Fibroblast of lung (primary cell): Measurements from ENCODE around the gene TBL1Y. TPM values are rescaled to one million over a fixed set of nuclear protein-coding genes. Genes with fewer than 3 reads are reported as not detected.
A peak's percentile ranks its signal among the peaks of the same experiment; 100 is the strongest.

Source experiments
- DNase-seq, 2 donors: peaks; one replicate each; pipeline versions ENCODE4 v3.0.0 to v3.0.0-alpha.2; 2010; ENCODE audit warnings: low read depth in 2 of 2
- H2AFZ ChIP-seq: 2 replicates; pipeline ENCODE4 v1.5.1; 2012; ENCODE audit warnings: low read length, control low read depth, inconsistent platforms
- H3K27ac ChIP-seq: 2 replicates; pipeline ENCODE4 v1.5.1; 2011; ENCODE audit warnings: low read length, control low read depth; ENCODE audit not compliant: insufficient read depth
- H3K27me3 ChIP-seq: 2 replicates; pipeline ENCODE4 v1.5.1; 2011; ENCODE audit warnings: mild to moderate bottlenecking, low read length; ENCODE audit not compliant: control insufficient read depth, insufficient read depth
- H3K36me3 ChIP-seq: 2 replicates; pipeline ENCODE4 v1.5.1; 2011; ENCODE audit warnings: low read length; ENCODE audit not compliant: control insufficient read depth, insufficient read depth
- H3K4me1 ChIP-seq: 2 replicates; pipeline ENCODE4 v1.5.1; 2011; ENCODE audit warnings: low read length; ENCODE audit not compliant: control insufficient read depth, insufficient read depth; ENCODE audit errors: extremely low read depth
- H3K4me2 ChIP-seq: 2 replicates; pipeline ENCODE4 v1.5.1; 2011; ENCODE audit warnings: low read length, control low read depth; ENCODE audit not compliant: insufficient read depth; ENCODE audit errors: extremely low read depth
- H3K4me3 ChIP-seq, 4 experiments: fragments of 200-600 bp in 1 of 4; sonication (generic) in 1 of 4; replicated peaks in 1 of 4; 2 replicates each; pipeline ENCODE4 v1.5.1; 2011 to 2016; ENCODE audit warnings: low read length in 4 of 4, low read depth in 3 of 4, mild to moderate bottlenecking in 3 of 4, control low read depth in 2 of 4, inconsistent platforms in 1 of 4, mixed read lengths in 1 of 4; ENCODE audit not compliant: insufficient read depth in 1 of 4; ENCODE audit errors: control extremely low read depth in 1 of 4
- H3K79me2 ChIP-seq: 2 replicates; pipeline ENCODE4 v1.5.1; 2012; ENCODE audit warnings: mild to moderate bottlenecking, low read length, inconsistent platforms; ENCODE audit not compliant: control insufficient read depth, insufficient read depth
- H3K9ac ChIP-seq: 2 replicates; pipeline ENCODE4 v1.5.1; 2011; ENCODE audit warnings: mild to moderate bottlenecking, low read length, control low read depth; ENCODE audit not compliant: insufficient read depth
- H3K9me3 ChIP-seq: 2 replicates; pipeline ENCODE4 v1.5.1; 2012; ENCODE audit warnings: low read depth, low read length; ENCODE audit not compliant: control insufficient read depth, insufficient read depth
- H4K20me1 ChIP-seq: 2 replicates; pipeline ENCODE4 v1.5.1; 2011; ENCODE audit warnings: low read length; ENCODE audit not compliant: control insufficient read depth, insufficient read depth; ENCODE audit errors: extremely low read depth
- EZH2 ChIP-seq: IDR thresholded peaks from 2 replicates; pipeline ENCODE4 v1.5.1; 2012; ENCODE audit warnings: low read length, control low read depth, mild to moderate bottlenecking; ENCODE audit errors: missing control alignments
- polyA plus RNA-seq, 2 donors: library from polyadenylated mRNA; depleted of rRNA in 1 of 2; stranded (reverse) in 1 of 2; unstranded in 1 of 2; fragments of >200 nt; gene quantifications; 2 replicates each; pipeline ENCODE4 v1.2.1, GENCODE V29; 2011 to 2012; ENCODE audit warnings: missing spikeins in 1 of 2
- total RNA-seq: library from RNA; depleted of rRNA; stranded (reverse); fragments of >200 nt; gene quantifications from 2 replicates; pipeline ENCODE4 v1.2.1, GENCODE V29; 2014
- TF ChIP-seq, protein P1 (sequence below), 2 donors: IDR thresholded peaks in 1 of 2; conservative IDR thresholded peaks in 1 of 2; 1 replicate in 1 of 2; 2 replicates in 1 of 2; pipeline ENCODE4 v1.5.1; 2011 to 2012; ENCODE audit warnings: low read length in 2 of 2, control low read depth in 1 of 2, inconsistent platforms in 1 of 2, low read depth in 1 of 2, mild to moderate bottlenecking in 1 of 2

The TBL1Y gene
- total and polyA plus RNA-seq, 2 donors (not counting 1 experiment from before 2014, with no cell fraction given): not detected

DNA sequence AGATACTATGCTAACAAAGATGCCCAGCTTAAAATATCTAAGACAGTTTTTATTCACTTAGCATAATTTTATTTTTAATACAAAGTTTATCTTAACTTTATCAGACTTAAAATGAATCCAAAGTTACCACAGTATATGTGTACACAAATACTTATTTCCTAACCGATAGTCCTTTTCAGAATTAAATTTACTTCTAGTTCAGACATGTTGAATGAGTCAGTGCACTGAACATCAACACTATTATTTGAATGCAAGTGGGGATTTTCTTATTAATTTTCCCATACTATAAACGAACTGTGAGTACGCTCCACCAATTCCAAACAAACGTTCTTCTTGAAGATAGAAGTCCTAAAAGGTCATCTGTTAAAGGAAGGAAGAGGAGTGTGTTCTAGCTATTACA lies 39.5 kb downstream of the TBL1Y start:
- no peaks in the 10 kb centered on the region for H3K27me3 ChIP-seq
- no peak overlapping the region for H3K27ac ChIP-seq
- no peaks in the 10 kb centered on the region for H3K4me1 ChIP-seq
- no peaks in the 10 kb centered on the region for H3K9me3 ChIP-seq
- no peak overlapping the region for H3K4me2 ChIP-seq
- H2AFZ ChIP-seq: no peak overlapping the region
- no peak overlapping the region for H3K9ac ChIP-seq
- DNase-seq: no peak
- H3K4me3 ChIP-seq: no peak overlapping the region
- no peaks in the 10 kb centered on the region for H4K20me1 ChIP-seq
- H3K79me2 ChIP-seq: no peaks in the 10 kb centered on the region
- TF ChIP-seq, protein P1, sequence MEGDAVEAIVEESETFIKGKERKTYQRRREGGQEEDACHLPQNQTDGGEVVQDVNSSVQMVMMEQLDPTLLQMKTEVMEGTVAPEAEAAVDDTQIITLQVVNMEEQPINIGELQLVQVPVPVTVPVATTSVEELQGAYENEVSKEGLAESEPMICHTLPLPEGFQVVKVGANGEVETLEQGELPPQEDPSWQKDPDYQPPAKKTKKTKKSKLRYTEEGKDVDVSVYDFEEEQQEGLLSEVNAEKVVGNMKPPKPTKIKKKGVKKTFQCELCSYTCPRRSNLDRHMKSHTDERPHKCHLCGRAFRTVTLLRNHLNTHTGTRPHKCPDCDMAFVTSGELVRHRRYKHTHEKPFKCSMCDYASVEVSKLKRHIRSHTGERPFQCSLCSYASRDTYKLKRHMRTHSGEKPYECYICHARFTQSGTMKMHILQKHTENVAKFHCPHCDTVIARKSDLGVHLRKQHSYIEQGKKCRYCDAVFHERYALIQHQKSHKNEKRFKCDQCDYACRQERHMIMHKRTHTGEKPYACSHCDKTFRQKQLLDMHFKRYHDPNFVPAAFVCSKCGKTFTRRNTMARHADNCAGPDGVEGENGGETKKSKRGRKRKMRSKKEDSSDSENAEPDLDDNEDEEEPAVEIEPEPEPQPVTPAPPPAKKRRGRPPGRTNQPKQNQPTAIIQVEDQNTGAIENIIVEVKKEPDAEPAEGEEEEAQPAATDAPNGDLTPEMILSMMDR (conservative IDR thresholded peaks at IDR 0.05 in 1 of 2, IDR thresholded peaks at IDR 0.05 in 1 of 2; ENCODE audit: low read depth in 1 of 2, low read length in 2 of 2): no peak
- TF ChIP-seq EZH2: no peak
- H3K36me3 ChIP-seq: no peaks in the 10 kb centered on the region

DNA sequence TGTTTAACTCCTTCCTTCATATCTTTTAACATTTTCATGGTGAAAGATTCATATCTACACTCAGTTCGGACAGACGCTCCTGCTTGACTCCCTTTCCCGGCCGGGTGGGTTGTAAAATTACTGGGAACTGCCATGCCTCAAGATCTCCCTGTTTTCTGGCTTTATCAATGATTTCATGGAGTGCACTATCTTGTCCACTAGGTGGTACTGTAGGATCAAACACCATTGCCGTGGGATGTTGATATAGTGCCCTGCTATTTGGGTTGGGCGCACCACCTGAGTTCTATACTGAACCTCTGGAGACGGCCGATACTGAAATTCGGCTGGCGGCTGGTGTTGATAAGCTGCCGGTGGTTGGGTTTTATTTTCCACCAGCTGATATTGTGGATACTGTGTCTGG lies 54.2 kb downstream of the TBL1Y start:
- Histone ChIP-seq H3K9me3 (no peaks in the 10 kb centered on the region), H3K79me2 (no peaks in the 10 kb centered on the region), H2AFZ (no peak overlapping the region), H3K4me1 (no peaks in the 10 kb centered on the region), H3K36me3 (no peaks in the 10 kb centered on the region), H3K27ac (no peak overlapping the region), H4K20me1 (no peaks in the 10 kb centered on the region), H3K27me3 (no peaks in the 10 kb centered on the region), H3K4me2 (no peak overlapping the region), H3K4me3 (no peak overlapping the region), H3K9ac (no peak overlapping the region)
- DNase-seq: peak in 1 of 2 donors; percentile 33
- no peak for TF ChIP-seq EZH2
- TF ChIP-seq, protein P1 (conservative IDR thresholded peaks at IDR 0.05 in 1 of 2, IDR thresholded peaks at IDR 0.05 in 1 of 2; ENCODE audit: low read depth in 1 of 2, low read length in 2 of 2): peak; percentile 31 to 50

DNA sequence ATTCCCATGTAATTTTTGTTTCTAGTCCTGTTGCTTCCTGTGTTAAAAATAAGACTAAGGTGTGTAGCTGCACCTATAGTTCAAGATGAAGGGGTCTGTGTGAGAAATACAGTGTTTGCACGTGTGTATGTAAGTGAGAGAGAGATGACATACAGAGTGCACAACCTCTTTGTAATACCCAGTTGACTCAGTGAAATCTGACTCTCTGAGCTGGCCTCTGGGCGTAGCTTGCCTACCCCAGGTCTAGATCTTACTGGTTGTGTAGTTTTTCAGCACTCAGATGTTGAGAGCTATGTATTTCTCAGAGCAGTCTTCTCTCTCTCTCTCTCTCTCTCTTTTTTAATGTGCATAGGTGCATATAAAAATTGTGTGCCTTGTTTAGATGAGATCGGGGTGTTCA lies 56.0 kb downstream of the TBL1Y start:
- peak in 1 of 2 donors; percentile 0 for DNase-seq

More for the DNA sequence above, 56.0 kb downstream of the TBL1Y start:
- no peaks in the 10 kb centered on the region for H3K4me1 ChIP-seq
- H3K9me3 ChIP-seq: no peaks in the 10 kb centered on the region
- H3K79me2 ChIP-seq: no peaks in the 10 kb centered on the region
- H3K4me3 ChIP-seq: no peak overlapping the region
- no peak overlapping the region for H3K27ac ChIP-seq
- H4K20me1 ChIP-seq: no peaks in the 10 kb centered on the region
- H3K4me2 ChIP-seq: no peak overlapping the region
- no peaks in the 10 kb centered on the region for H3K36me3 ChIP-seq
- H3K27me3 ChIP-seq: no peaks in the 10 kb centered on the region
- H2AFZ ChIP-seq: no peak overlapping the region
- H3K9ac ChIP-seq: no peak overlapping the region
- TF ChIP-seq, protein P1 (conservative IDR thresholded peaks at IDR 0.05 in 1 of 2, IDR thresholded peaks at IDR 0.05 in 1 of 2; ENCODE audit: low read depth in 1 of 2, low read length in 2 of 2): no peak
